Retina (tissue), 1 donor: ENCODE results near the gene MESP1.

Experiments
- DNase-seq: peaks from one replicate; pipeline ENCODE4 v3.0.0-alpha.2; 2016

Gene MESP1

DNA sequence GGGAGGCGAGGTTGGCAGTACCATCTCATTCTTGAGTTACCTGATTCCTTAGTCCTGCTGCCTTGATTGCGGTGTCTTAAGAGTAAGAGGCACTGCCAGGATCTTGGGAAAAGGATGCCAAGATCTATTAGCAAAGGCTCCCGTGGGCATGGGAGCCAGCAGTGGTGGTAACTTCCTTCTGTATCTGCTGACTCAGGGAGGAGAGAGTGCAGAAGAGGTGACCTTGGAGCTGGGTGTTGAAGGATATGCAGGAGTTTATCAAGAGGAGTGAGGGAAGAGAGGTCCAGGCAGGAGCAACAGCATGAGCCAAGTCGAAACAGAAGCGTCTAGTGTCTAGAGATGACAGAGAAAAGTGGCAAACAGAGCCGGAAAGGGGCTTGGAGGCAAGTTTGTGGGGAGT lies 29.6 kb upstream of the MESP1 start:
- no peak for DNase-seq

DNA sequence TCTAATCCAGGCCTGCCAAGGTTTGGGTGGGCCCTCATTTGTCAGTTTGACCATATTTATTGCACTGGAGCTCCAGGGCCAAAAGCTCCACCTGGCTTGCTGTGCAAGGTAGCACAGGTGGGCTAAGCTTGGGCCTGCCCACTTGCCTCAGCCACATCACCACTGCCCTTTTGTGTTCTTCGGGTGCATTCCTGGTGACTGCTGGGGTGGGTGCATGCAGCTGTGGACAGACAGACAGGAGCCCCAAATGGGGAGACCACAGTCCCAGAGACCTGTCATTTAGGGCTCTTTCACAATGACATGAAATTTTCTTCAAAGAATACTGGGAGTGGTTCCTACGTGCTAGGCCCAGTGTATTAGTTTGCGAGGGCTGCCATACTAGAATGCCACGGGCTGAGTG lies 27.8 kb upstream of the MESP1 start:
- DNase-seq, result no peak

DNA sequence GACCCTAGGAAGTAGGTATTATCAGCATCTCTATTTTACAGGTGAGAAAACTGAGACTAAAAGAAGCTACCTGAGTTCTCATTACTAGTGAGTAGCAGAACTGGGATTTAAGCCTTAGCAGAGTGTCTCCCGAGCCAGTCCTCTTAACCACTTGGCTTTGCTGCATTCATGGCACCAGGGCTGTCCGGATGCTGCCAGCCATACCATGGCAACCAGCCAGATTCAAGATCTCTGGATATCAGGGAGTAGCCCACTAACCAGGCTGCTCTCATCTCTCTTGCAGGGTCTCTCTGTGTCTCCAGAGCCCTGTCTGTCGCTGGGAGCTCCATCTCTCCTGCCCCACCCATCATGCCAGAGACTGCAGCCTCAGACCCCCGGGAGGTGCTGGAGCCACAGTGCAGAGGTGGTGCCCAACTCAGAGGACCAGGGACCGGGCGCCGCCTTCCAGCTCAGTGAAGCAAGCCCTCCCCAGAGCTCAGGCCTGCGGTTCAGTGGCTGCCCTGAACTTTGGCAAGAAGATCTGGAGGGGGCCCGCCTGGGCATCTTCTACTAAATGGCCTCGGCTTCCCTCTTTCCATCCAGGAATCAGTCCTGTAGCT lies 26.8 kb upstream of the MESP1 start:
- DNase-seq, result no peak

DNA sequence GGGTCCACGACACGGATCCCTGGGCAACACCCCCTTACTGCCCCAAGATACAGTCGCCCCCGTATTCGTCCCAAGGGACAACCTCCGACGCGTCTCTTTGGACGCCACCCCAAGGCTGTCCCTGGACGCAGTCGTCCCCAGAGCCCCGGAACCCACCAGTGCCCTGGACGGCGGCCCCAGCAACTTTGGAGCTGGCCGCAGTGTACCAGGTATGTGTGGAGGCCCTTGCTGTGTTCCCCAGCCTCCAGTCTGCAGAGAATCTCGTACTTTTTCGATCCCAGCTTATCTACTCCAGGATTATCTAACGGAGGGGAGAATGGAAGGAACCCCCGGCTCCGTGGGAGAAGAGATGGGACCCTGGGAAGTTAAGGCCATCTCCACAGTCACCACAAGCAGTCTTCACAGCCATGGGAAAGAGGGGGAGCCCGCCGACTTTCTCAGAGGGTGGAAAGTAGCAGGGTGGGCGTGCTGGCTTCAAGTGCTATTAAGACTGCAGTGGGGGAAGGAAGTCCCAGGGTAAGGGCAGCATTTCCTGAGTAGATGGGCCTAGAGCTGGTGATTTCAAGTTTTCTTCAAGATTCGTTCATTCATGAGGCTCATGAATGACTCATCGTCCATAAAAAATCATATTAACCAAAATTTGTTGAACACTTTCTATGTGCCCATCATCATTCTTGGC lies 26.2 kb upstream of the MESP1 start:
- peak; percentile 32 for DNase-seq

DNA sequence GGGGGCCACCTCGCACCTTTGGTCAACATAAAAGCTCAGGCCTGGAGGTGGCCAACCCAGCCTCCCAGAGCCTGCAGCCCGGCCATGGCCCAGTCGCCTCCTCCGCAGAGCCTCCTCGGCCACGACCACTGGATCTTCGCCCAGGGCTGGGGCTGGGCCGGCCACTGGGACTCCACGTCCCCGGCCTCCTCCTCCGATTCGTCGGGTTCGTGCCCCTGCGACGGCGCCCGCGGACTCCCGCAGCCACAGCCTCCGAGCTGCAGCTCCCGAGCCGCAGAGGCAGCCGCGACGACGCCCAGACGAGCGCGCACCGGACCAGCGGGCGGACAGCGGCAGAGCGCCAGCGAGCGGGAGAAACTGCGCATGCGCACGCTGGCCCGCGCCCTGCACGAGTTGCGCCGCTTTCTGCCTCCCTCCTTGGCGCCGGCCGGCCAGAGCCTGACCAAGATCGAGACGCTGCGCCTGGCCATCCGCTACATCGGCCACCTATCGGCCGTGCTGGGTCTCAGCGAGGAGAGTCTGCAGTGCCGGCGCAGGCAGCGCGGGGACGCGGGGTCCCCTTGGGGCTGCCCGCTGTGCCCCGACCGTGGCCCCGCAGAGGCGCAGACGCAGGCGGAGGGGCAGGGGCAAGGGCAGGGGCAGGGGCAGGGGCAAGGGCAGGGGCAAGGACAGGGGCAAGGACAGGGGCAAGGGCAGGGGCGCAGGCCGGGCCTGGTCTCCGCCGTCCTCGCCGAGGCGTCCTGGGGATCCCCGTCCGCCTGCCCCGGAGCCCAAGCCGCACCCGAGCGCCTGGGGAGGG lies 25.4 kb upstream of the MESP1 start, which contains the start of gene MESP2:
TSS of gene MESP2 (plus strand) at position 59 of the 799 bp plus-strand sequence. CDS start at position 85, 26 bp downstream.
- DNase-seq, result peak; percentile 94

DNA sequence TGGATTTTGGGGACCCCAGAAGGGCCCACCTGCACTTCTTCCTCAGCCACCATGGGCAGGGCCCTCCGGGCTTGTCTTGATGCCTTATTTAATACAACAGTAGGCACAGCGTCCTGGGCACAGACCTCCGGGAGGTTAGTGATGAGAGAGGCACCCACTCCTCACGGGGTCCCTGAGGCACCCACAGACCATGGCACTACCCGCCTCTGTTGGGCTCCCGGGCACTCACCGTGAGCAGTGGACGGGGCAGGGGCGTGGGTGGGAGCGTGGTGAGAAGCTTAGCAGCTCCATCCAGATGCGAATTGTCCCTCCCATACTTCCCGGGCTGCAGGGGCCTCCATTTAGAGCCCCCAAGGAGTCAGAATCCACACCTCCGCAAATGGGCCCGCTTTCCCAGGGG lies 24.8 kb upstream of the MESP1 start:
- no peak for DNase-seq

DNA sequence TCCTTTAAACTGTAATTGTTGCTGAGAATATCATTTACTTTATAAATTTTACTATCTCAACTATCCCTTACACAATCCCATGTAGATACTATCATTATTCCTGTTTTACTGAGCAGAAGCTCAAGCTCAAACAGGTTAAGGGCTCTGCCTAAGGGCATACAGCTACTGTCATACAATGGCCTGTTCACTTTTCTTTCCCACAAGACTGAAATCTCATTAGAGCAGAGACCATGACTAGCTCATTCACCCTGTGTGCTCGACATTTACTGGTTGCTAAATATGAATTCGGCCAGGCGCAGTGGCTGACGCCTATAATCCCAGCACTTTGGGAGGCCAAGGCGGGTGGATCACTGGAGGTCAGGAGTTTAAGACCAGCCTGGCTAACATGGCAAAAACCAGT lies 23.4 kb upstream of the MESP1 start:
- no peak for DNase-seq

DNA sequence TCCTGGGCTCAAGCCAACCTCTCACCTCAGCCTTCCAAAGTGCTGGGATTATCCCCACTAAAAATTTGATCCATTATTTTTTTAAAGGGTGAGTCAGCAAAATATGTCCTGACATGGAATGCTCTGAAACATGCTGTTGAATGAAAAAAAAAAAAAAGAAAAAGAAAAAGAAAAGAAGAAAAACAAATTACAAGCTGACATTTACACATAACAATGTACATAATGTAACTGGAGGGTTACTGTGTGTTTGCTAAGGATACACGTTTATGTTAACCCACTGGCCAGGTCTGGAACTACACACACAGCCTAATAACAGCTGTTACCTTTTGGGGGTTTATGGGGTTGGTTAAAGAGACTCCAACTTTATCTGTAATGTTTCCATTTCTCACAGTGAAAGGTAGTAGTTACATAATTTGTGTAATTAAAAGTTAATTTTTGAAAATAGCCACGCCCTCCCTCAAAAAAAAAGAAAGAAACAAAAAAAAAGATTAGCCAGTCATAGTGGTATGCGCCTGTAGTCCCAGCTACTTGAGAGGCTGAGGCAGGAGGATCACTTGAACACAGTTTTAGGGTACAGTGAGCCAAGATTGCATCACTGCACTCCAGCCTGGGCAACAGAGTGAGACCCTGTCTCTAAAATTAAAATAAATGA lies 22.0 kb upstream of the MESP1 start:
- no peak for DNase-seq

DNA sequence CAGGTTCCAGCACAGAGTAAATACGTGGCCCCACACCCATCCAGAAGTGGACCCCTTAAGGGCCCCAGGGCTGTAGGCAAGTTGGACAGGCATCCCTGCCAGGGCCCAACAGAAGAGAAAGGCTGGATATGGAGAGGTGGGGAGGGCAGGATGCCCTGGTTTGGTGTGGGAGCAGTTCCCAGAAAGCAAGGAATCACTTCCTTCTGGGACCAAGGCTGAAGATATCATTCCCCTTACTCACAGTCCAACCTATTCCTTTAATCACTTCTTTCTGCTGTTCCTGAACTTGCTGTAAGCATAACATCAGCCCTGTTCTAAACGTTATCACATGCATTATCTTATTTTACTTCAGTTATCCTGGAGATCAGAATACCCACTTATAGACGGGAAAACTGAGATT lies 19.0 kb upstream of the MESP1 start:
- DNase-seq, result no peak

DNA sequence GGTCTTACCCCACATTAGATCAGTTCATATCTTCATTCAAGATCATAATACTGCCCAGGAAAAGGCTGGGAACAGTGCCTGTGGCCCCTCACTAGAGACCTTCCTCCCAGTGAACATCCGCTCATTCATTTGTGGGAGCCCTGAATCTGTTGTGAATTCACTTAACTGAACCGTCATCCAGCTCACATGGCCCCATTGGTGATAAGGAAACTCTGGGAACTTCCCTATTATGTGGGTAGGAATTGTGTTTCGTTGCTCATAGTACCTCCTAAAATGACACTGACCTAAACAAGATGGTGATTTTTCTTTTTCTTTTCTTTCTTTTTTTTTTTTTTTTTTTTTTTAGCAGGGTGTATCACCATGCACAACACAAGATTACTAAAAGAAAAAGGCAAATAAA lies 18.3 kb upstream of the MESP1 start:
- DNase-seq, result no peak

DNA sequence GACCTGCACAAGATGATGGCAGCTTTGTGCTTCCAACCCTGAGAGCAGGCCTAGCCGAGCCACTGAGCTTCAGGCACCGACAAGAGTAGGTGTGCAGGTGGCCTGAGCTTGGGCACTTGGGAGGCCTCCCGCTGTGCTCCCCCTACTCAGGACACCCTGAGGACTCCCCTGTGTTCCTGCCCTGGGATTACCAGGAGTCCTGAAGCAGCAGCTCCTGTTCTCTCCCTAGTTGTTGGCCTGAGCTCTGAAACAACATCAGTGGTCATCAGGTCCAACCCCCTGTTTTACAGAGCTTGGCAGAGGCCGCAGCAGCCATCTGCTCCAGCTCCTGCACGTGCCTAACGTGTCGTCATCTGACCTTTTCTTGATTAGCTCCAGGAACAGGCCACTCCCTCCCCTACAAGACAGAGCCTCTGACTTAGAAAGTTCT lies 17.0 kb upstream of the MESP1 start:
- no peak for DNase-seq

DNA sequence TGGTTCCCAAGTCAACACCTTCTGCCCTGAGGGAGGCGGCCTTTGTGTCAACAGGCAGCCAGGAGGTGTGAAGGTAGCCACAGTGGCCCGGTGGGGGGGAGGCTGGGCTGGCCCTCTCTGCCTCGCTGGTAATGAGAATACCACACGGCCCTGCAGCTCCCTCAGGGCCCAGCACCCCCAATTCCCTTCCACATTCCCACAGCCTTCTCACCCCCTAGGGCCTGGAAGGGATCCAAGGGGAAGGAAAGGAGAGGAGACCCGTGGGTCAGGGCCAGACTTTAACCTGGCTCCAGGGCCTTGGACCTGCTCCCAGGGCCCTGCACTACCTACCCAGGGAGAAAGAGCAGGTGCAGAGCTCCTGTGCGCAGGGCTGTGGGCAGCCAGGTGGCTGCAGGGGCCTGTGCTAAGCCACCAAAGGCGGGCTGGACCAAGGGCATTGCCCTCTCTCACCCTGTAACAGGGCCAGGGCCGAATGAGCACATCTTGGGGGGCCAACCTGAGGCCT lies 16.4 kb upstream of the MESP1 start:
- no peak for DNase-seq

DNA sequence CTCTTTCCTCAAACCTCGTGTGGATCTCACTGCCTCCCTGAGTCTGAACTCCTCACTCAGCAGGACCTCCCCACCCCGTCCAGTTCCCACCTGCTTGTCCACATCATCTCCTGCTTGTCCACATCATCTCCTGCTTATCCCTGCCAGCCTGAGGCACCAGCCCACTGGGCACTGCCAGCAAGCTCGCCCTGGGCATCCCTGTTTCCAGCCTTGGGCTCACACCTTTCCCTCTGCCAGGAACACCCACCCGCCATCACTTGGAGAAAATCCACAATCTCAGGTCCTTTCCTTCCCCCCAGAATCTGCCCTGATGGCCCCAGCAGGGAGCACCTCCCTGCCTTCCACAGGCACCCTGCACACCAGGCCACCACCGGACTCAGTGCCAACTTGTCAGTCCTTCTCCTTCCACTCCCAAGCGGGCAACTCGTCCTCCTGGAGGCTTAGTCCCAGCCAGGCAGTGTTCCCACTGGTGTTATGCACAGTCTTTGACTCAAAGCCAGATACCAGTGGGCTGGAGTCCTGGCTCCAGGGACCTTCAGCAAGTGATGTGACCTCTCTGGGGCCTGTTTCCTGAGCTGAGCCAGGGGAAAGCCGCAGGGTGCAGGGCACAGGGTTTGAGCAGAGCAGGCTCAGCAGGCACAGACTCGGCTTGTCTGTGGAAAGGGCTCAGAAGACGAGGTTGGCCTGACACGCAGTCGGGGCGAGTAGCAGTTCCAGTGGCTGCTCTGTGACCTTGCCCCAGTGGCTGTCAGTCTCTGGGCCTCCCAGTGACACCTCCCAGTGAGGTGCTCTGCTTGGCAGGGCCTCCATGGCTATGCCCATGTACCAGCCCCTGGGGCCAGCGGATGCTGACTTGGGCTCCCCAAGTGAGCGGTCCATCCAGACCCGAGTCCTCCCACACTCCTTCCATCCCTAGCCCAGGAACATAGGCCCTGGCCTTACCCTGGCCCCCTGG lies 15.6 kb upstream of the MESP1 start:
- DNase-seq, result no peak

DNA sequence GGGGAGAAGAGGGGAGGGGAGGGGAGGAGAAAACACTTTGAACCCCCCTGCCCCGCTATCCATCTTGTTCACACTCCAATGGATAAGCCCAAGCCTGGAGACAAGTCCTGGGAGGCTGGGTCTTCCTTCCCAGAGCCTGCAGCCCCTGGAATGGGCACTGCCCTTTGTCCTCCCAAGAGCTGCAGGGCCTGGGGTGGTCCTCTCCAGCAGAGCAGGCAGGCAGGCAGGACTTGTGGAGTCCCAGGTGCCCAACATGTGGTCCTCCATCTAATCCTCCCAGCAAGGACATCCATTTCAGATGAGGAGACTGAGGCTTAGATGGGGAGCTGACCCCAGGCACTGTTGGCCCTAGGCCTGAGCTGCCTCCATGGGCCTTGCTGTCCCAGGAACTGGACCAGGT lies 14.6 kb upstream of the MESP1 start:
- no peak for DNase-seq

DNA sequence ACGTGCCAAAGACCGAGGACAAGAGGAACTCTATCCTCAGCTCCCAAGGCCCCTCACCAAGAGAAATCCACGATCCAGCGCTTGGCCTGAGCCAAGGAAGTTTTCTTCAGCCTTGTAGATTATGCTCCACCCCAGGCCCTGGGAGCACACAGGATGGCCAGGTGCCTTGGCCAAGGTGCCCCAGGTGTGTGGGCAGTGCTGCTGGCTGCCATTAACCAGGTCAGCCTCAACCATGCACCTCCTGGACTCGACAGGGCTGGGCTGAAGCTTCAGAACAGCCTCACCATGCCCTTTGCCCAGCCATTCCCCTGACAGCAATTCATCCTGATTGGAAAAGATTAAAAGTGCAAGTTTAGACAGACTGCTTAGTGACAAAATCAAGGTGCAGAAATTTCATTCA lies 10.9 kb upstream of the MESP1 start:
- no peak for DNase-seq

DNA sequence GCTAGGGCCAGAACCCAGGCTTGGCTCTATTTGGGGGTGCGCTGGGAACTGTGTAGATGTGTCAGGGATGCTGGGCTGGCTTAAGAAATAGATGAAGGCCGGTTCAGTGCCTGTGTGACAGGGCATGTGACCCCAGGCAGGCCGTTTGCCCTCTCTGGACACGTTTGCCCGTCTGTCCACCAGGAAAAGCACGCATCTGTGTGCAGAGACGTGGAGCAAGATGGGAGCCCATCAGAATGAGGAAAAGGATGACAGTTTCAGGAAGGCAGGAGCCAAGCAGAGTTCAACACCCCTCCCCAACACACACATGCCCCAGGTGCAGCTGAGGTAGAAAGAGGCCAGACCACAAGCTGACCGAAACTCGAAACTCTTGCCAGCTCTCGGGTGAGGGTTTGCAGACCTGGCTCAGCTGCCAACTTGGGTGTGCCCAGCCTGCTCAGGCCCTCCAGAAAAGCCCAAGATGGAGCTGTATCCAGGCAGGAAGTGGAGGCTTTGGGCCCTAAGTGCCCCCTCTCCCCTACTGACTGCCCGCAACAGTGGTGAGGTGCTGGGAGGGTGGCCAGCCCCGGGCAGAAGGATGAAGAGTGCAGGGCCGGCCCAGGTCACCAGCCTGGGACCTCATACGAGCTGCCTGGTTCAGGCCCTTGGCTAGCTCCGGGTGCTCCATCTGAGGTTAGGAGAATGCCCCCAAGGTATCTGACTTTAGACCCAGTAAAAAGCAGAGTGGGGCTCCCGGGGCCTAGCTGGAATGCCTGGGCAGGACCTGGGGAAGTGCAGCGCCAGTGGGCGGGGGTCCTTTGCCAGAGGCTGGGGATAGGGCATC lies 10.2 kb upstream of the MESP1 start:
- DNase-seq, result no peak

DNA sequence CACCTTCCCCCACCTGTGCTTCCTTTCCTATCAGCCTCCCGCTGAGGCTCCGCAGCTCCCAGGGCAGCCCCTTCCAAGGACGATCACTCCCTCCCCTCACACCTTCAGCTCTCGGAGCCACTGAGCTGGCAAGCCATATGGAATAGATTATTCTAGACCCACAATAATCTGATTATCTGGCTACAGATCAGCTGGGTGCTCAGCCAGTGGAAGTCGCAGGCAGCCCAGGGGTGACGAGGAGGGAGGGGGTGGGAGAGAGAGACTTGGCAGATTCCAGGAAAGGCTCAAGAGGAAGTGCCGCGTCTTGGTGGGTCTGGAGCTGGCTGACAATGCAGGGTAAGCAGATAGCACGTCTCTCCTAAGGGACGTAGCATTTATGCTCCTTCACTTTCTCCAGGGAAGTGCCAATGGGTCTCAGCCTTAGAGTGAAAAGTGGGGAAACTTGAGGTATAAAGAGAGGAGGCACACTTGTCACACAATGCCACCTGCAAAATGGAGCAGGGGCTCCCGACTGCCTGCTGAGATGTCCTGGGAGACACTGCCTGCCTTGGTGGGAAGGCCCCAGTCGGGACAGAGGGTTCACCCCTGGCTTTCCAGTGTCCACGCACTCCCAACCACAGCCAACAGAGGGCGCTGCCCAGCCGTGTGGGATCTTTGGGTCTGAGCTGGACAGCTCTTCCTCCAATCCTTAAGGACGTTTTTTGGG lies 9.4 kb upstream of the MESP1 start:
- DNase-seq, result peak; percentile 82

DNA sequence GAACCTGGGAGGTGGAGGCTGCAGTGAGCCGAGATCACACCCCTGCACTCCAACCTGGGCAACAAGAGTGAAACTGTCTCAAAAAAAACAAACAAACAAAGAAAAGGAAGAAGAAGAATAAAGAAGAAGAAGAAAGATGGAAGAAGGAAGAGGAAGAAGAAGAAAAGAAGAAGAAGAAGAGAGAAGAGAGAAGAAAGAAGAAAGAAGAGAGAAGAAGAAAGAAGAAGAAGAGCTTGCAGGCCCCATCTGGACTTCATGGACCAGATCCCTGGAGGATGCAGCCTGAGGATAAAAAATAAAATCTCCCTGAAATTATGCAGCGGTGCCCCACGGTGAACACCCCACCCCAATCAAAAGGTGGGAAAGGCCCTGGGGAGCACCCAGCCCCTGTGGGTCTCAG lies 8.8 kb upstream of the MESP1 start:
- DNase-seq, result no peak

DNA sequence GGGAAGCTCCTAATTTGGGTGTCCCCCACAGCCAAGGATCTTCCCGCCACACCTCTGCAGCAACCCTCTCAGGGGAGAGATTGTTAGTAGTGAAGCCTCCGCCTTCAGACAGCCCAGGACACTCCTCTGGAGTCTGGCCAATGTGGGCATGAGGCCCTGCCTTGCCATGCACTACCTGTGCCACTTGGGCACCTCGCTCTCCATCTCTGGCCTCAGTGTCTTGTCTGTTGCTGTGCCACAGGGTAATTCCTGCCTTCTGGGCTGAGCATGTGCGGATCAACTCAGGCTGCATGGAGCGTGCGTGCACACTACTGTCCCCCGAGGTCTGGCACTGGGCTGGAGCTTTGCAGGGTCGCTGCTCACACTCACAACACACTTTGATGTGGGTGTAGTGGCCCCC lies 7.9 kb upstream of the MESP1 start:
- DNase-seq, result no peak

DNA sequence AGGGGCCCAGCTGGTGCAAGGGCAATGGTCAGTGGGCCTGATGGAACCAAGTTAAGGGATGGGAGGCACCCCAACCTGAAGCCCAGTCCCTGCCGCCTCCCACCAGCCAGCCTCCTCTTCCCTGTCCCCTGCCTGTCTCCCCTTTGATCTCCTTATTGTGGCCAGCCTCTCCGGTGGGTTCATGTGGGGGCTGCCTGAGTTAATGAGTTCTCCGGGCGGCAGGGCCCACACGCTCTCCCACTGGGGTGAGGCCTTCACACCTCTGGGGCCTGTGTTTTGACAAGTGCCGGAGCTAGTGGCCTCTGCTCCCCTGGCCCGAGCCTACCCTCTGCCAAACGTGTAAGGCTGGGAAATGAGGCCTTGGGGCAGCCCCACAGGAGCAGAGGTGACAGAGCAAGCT lies 7.2 kb upstream of the MESP1 start:
- DNase-seq, result no peak

DNA sequence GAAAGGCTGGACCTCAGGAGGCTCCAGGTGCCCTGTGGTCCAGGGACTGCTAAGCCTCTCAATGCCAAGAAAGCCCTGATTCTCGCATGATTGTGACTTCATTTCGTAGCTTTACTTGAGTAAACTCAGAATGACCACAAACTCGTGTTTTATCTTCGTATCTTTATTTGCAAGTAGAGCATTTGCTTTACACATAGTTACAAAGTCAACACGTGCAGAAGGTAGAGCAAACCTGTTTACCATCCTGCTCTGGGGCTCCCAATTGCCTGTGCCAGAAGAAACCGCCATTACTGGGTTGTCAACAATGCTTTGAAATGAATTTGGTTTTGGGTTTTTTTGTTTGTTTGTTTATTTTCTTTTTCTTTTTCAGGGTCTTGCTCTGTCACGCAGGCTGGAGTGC lies 5.8 kb upstream of the MESP1 start:
- DNase-seq, result no peak
